K562 (cell line): Measurements from ENCODE around the gene CDC45. TPM values are rescaled to one million over a fixed set of nuclear protein-coding genes. Genes with fewer than 3 reads are reported as not detected.

Experiments
- CHD1 ChIP-seq: fragments of 200-600 bp; sonication (generic); IDR thresholded peaks from one replicate; pipeline ENCODE4 v1.6.1; 2012; ENCODE audit warnings: mild to moderate bottlenecking, moderate library complexity, low read length, inconsistent platforms
- CREB1 ChIP-seq, 2 experiments: sonication (generic) in 1 of 2; formaldehyde crosslinking in 1 of 2; IDR thresholded peaks; 2 replicates each; pipeline versions ENCODE4 v1.6.1 to v1.8.0; 2012 to 2022; ENCODE audit warnings: inconsistent platforms in 1 of 2, mild to moderate bottlenecking in 1 of 2, missing genetic modification reagents in 1 of 2, moderate library complexity in 1 of 2
- EZH2 ChIP-seq: IDR thresholded peaks from 2 replicates; pipeline ENCODE4 v1.6.1; 2012; ENCODE audit warnings: low read depth, mild to moderate bottlenecking, inconsistent platforms, low read length, borderline replicate concordance
- FOXA3 ChIP-seq, 2 experiments: fragments of 450-650 bp in 1 of 2; sonication (generic) in 1 of 2; formaldehyde crosslinking; IDR thresholded peaks in 1 of 2; conservative IDR thresholded peaks in 1 of 2; 2 replicates each; pipeline versions ENCODE4 v1.4.0 to v1.8.0; 2020 to 2022; ENCODE audit warnings: mild to moderate bottlenecking in 2 of 2, missing genetic modification reagents in 1 of 2
- FOXJ3 ChIP-seq: sonication (generic); formaldehyde crosslinking; IDR thresholded peaks from 2 replicates; pipeline ENCODE4 v1.4.0; 2020; ENCODE audit warnings: mild to moderate bottlenecking, missing genetic modification reagents
- FOXP1 ChIP-seq: sonication (generic); formaldehyde crosslinking; IDR thresholded peaks from 2 replicates; pipeline ENCODE4 v1.8.0; 2022; ENCODE audit warnings: mild to moderate bottlenecking, missing genetic modification reagents
- HDAC6 ChIP-seq: IDR thresholded peaks from 2 replicates; pipeline ENCODE4 v1.6.1; 2012; ENCODE audit warnings: low read depth, mild to moderate bottlenecking, control low read depth, inconsistent platforms, low read length, moderate library complexity
- IFI16 ChIP-seq: fragments of 250-450 bp; sonication (Bioruptor Pico); IDR thresholded peaks from 2 replicates; pipeline ENCODE4 v2.1.2; 2022; ENCODE audit warnings: mild to moderate bottlenecking, inconsistent platforms
- IRF2 ChIP-seq: sonication (generic); formaldehyde crosslinking; IDR thresholded peaks from 2 replicates; pipeline ENCODE4 v1.8.1; 2022; ENCODE audit warnings: mild to moderate bottlenecking, missing genetic modification reagents
- JUN ChIP-seq, 2 experiments: sonication (generic) in 1 of 2; formaldehyde crosslinking in 1 of 2; IDR thresholded peaks; 2 replicates each; pipeline versions ENCODE4 v1.6.1 to v1.8.0; 2012 to 2022; ENCODE audit warnings: borderline replicate concordance in 2 of 2, mild to moderate bottlenecking in 2 of 2, improper control_type of control experiment in 1 of 2, low read depth in 1 of 2, low read length in 1 of 2, missing genetic modification reagents in 1 of 2
- KDM5B ChIP-seq: fragments of 200-600 bp; sonication (generic); IDR thresholded peaks from 2 replicates; pipeline ENCODE4 v1.6.1; 2012; ENCODE audit warnings: low read depth, mild to moderate bottlenecking, moderate library complexity, low read length, control low read depth, inconsistent platforms; ENCODE audit not compliant: insufficient replicate concordance
- MED1 ChIP-seq: sonication (generic); formaldehyde crosslinking; IDR thresholded peaks from 2 replicates; pipeline ENCODE4 v1.8.1; 2023; ENCODE audit warnings: missing genetic modification reagents, borderline replicate concordance
- NR3C1 ChIP-seq: sonication (generic); formaldehyde crosslinking; IDR thresholded peaks from 2 replicates; pipeline ENCODE4 v1.8.1; 2022; ENCODE audit warnings: missing genetic modification reagents
- RBM15 ChIP-seq: fragments of 200-400 bp; formaldehyde crosslinking; IDR thresholded peaks from 2 replicates; pipeline ENCODE4 v1.6.1; 2018; ENCODE audit warnings: mild to moderate bottlenecking, low read length, moderate library complexity; ENCODE audit not compliant: insufficient read depth
- RBM17 ChIP-seq: fragments of 200-400 bp; formaldehyde crosslinking; IDR thresholded peaks from 2 replicates; pipeline ENCODE4 v1.6.1; 2017; ENCODE audit warnings: low read depth, mild to moderate bottlenecking, low read length, borderline replicate concordance
- RBM22 ChIP-seq: fragments of 200-400 bp; formaldehyde crosslinking; IDR thresholded peaks from 2 replicates; pipeline ENCODE4 v1.6.1; 2018; ENCODE audit warnings: low read length, low read depth; ENCODE audit not compliant: poor library complexity, severe bottlenecking
- SMC3 ChIP-seq: conservative IDR thresholded peaks from 2 replicates; pipeline ENCODE4 v1.6.1; 2011; ENCODE audit warnings: low read depth, low read length, improper control_type of control experiment; ENCODE audit not compliant: insufficient read depth
- ZBTB33 ChIP-seq: sonication (generic); formaldehyde crosslinking; IDR thresholded peaks from 2 replicates; pipeline ENCODE4 v1.8.1; 2023; ENCODE audit warnings: mild to moderate bottlenecking, missing genetic modification reagents
- ZNF12 ChIP-seq: sonication (generic); formaldehyde crosslinking; IDR thresholded peaks from 2 replicates; pipeline ENCODE4 v1.4.0; 2020; ENCODE audit warnings: mild to moderate bottlenecking, missing genetic modification reagents
- ZNF444 ChIP-seq: fragments of 250-450 bp; sonication (Bioruptor Pico); IDR thresholded peaks from 2 replicates; pipeline ENCODE4 v1.4.0; 2020; ENCODE audit warnings: mild to moderate bottlenecking, moderate library complexity
- polyA plus RNA-seq, 8 experiments: library from polyadenylated mRNA; depleted of rRNA in 4 of 8; stranded (reverse) in 5 of 8; unstranded in 3 of 8; fragments of >200 nt; fragmentation: Nextera tagmentation in 2 of 8; fragmentation: Illumina TruSeq in 1 of 8; extraction: Ambion mirVana in 2 of 8; extraction: Trizol in 1 of 8; gene quantifications; 2 replicates each; pipeline versions ENCODE4 v1.2.1 to v1.2.3, GENCODE V29; 2011 to 2014; ENCODE audit warnings: inconsistent platforms in 1 of 8, missing spikeins in 1 of 8
- total RNA-seq, 7 experiments: library from RNA; depleted of rRNA in 6 of 7; stranded (reverse); fragments of >200 nt in 6 of 7; fragmentation: Illumina TruSeq in 2 of 7; extraction: Trizol in 2 of 7; gene quantifications; 2 replicates each; pipeline versions ENCODE4 v1.2.1 to v1.2.3, GENCODE V29; 2011 to 2021; ENCODE audit warnings: low replicate concordance in 1 of 7
- TF ChIP-seq, protein P1 (sequence below): sonication (generic); formaldehyde crosslinking; IDR thresholded peaks from 2 replicates; pipeline ENCODE4 v1.9.0; 2022; ENCODE audit warnings: mild to moderate bottlenecking, missing genetic modification reagents

The CDC45 gene
- total and polyA plus RNA-seq, 9 of the 15 experiments (the other 6 are each of a cell fraction or from before 2014, with no cell fraction given): 251 to 580 (median 410) TPM

DNA sequence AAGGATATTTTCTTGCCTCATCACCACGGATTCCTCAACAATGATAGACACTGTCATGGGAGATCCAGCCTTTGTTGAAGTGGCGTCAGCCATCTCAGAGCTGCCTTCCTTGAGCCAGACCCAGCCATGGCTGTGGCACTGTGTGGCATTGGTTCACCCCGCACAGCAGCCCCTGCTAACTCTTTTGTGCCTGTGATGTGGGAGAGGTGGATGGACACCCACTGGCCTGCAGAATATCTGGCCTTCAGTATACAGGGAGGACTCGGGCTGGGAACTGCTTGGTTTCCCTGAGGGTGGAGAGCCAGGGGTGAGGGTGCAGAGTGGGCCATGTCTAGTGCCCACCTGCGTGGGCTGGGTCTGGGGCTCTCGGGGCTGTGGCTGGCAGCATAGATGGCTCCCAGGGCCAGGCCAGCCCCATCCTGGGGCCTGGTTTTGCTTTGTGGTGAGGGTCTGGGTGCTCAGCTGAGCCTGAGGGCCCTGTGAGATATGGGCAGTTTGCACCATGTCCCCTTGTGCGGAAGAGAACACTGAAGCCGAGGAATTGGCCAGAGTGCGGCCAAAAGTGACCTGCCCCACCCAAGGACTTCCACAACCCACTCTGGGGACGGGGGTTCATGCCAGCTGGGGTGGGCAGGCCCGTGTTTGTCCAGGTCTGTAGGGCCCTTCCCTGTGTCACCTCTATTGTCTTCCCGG lies 38.3 kb downstream of the CDC45 start (continued):
- peak; percentile 84 for TF ChIP-seq RBM22
- no peak; the same call in 1 of the 2 replicates for TF ChIP-seq FOXP1 (CRISPR knock-in tag)
- TF ChIP-seq, protein P1, sequence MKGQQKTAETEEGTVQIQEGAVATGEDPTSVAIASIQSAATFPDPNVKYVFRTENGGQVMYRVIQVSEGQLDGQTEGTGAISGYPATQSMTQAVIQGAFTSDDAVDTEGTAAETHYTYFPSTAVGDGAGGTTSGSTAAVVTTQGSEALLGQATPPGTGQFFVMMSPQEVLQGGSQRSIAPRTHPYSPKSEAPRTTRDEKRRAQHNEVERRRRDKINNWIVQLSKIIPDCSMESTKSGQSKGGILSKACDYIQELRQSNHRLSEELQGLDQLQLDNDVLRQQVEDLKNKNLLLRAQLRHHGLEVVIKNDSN (CRISPR knock-in tag): peak; percentile 55; the same call in 1 of the 2 replicates
- TF ChIP-seq KDM5B: peak; percentile 28
- TF ChIP-seq CREB1 (IDR thresholded peaks at IDR 0.05): no peak
- 0 out of 2 replicates have a peak, but pooled peaks have one; percentile 18 for TF ChIP-seq CREB1 (CRISPR knock-in tag; IDR thresholded peaks at IDR 0.05)
- no peak for TF ChIP-seq IFI16 (CRISPR knock-in tag)
- TF ChIP-seq HDAC6: 0 out of 2 replicates have a peak, but pooled peaks have one; percentile 8
- peak; percentile 22; the same call in 1 of the 2 replicates for TF ChIP-seq NR3C1
- no peak for TF ChIP-seq JUN (IDR thresholded peaks at IDR 0.05; ENCODE audit: borderline replicate concordance, low read depth, low read length)
- 0 out of 2 replicates have a peak, but pooled peaks have one; percentile 42 for TF ChIP-seq JUN (CRISPR knock-in tag; IDR thresholded peaks at IDR 0.05; ENCODE audit: borderline replicate concordance)
- TF ChIP-seq MED1: 0 out of 2 replicates have a peak, but pooled peaks have one; percentile 18
- 0 out of 2 replicates have a peak, but pooled peaks have one; percentile 11 for TF ChIP-seq SMC3
- TF ChIP-seq ZNF444: no peak
- TF ChIP-seq RBM15: no peak
- TF ChIP-seq IRF2 (CRISPR knock-in tag): peak; percentile 44; the same call in 1 of the 2 replicates
- TF ChIP-seq EZH2: no peak
- TF ChIP-seq ZBTB33 (CRISPR knock-in tag): no peak
- peak; percentile 26 for TF ChIP-seq CHD1
- peak; percentile 61; the same call in 1 of the 2 replicates for TF ChIP-seq ZNF12 (CRISPR knock-in tag)
- peak in 1 of 2 experiments; percentile 83; a peak in 2 of 4 replicates for TF ChIP-seq FOXA3 (CRISPR knock-in tag; conservative IDR thresholded peaks at IDR 0.05 in 1 of 2, IDR thresholded peaks at IDR 0.05 in 1 of 2)
- no peak for TF ChIP-seq RBM17
- TF ChIP-seq FOXJ3: peak; percentile 15; the same call in 1 of the 2 replicates
